GM12878 (cell line): ENCODE data around the gene PTK6. TPM values are rescaled to one million over a fixed set of nuclear protein-coding genes. Genes with fewer than 3 reads are reported as not detected.

Experiments used
- ATAC-seq: fragments of 200-7000 bp; cut with Tn5 transposase; 3 replicates; pipeline ENCODE4 v1.9.1; 2020; ENCODE audit warnings: mild to moderate bottlenecking, moderate library complexity
- BruUV-seq: library from RNA; stranded (reverse); fragments of 400-500 nt; replicated peaks from 2 replicates; lab custom pipeline; 2021; lab: Mats Ljungman, UMichigan
- CTCF ChIA-PET: fragments of 300-600 bp; sonication (Branson Sonifier 250); formaldehyde crosslinking; extraction: SDS; loops from one replicate; lab custom pipeline; 2021; ENCODE audit warnings: inconsistent platforms; lab: Yijun Ruan, JAX
- POLR2A ChIA-PET: fragments of 350-600 bp; formaldehyde crosslinking; extraction: SDS; loops from one replicate; lab custom pipeline; 2021; ENCODE audit warnings: inconsistent platforms; lab: Charles Lee
- RAD21 ChIA-PET: fragments of 300-600 bp; sonication (Branson Sonifier 250); formaldehyde crosslinking; loops from one replicate; lab custom pipeline; 2023; ENCODE audit warnings: antibody characterized with exemption; ENCODE audit not compliant: unreplicated experiment; lab: Charles Lee
- SMC1A ChIA-PET: fragments of 300-600 bp; sonication (Branson Sonifier 250); formaldehyde crosslinking; loops from one replicate; lab custom pipeline; 2023; ENCODE audit not compliant: unreplicated experiment, uncharacterized antibody; lab: Charles Lee
- DNase-seq: peaks from one replicate; pipeline ENCODE4 v3.0.0-alpha.2; 2011; ENCODE audit warnings: low read depth, low spot score
- FAIRE-seq: peaks from 3 replicates; lab custom pipeline; 2011; peaks lifted over from hg19 to GRCh38; lab: Jason Lieb, UNC
- H2AFZ ChIP-seq: 2 replicates; pipeline ENCODE4 v1.6.0; 2011; ENCODE audit warnings: low read depth, low read length, control low read depth; ENCODE audit not compliant: control insufficient read depth
- H3K27ac ChIP-seq: 2 replicates; pipeline ENCODE4 v1.5.1; 2011; ENCODE audit warnings: control low read depth; ENCODE audit not compliant: control insufficient read depth, insufficient read depth
- H3K27me3 ChIP-seq, 2 experiments: replicated peaks in 1 of 2; 2 replicates each; pipeline versions ENCODE4 v1.6.0 to v1.6.1; 2011; ENCODE audit warnings: low read length in 1 of 2; ENCODE audit not compliant: control insufficient read depth in 2 of 2, insufficient read depth in 2 of 2
- H3K36me3 ChIP-seq, 2 experiments: 2 replicates each; pipeline ENCODE4 v1.5.1; 2011; ENCODE audit warnings: low read length in 1 of 2; ENCODE audit not compliant: control insufficient read depth in 2 of 2, insufficient read depth in 2 of 2
- H3K4me1 ChIP-seq: 2 replicates; pipeline ENCODE4 v1.6.1; 2011; ENCODE audit warnings: mild to moderate bottlenecking, low read length, moderate library complexity, mixed read lengths; ENCODE audit not compliant: control insufficient read depth, insufficient read depth
- H3K4me2 ChIP-seq: 2 replicates; pipeline ENCODE4 v1.6.0; 2011; ENCODE audit warnings: control low read depth; ENCODE audit not compliant: control insufficient read depth, insufficient read depth
- H3K4me3 ChIP-seq: fragments of 200-600 bp; sonication (generic); 2 replicates; pipeline ENCODE4 v1.5.1; 2016
- H3K79me2 ChIP-seq: 2 replicates; pipeline ENCODE4 v1.6.0; 2011; ENCODE audit warnings: low read length; ENCODE audit not compliant: control insufficient read depth, insufficient read depth
- H3K9ac ChIP-seq: 2 replicates; pipeline ENCODE4 v1.8.0; 2011; ENCODE audit warnings: low read length, control low read depth, mixed read lengths; ENCODE audit not compliant: control insufficient read depth, insufficient read depth
- H3K9me3 ChIP-seq: replicated peaks from 3 replicates; pipeline ENCODE4 v1.5.1; 2011; ENCODE audit warnings: mild to moderate bottlenecking, low read length; ENCODE audit not compliant: control insufficient read depth, insufficient read depth
- H4K20me1 ChIP-seq: 2 replicates; pipeline ENCODE4 v1.6.0; 2011; ENCODE audit not compliant: control insufficient read depth, insufficient read depth
- FOXM1 ChIP-seq: IDR thresholded peaks from 2 replicates; pipeline ENCODE4 v1.6.1; 2012; ENCODE audit warnings: low read depth, mild to moderate bottlenecking, inconsistent platforms, low read length, moderate library complexity
- HDAC6 ChIP-seq: fragments of 200-600 bp; sonication (generic); IDR thresholded peaks from one replicate; pipeline ENCODE4 v1.8.0; 2017; ENCODE audit warnings: antibody characterized with exemption; ENCODE audit not compliant: unreplicated experiment
- IKZF1 ChIP-seq: fragments of 450-650 bp; conservative IDR thresholded peaks from 2 replicates; pipeline ENCODE4 v1.6.1; 2017; ENCODE audit warnings: antibody characterized with exemption, mild to moderate bottlenecking
- MTA2 ChIP-seq: fragments of 450-650 bp; IDR thresholded peaks from 2 replicates; pipeline ENCODE4 v1.6.1; 2016; ENCODE audit warnings: low read depth, mild to moderate bottlenecking, moderate library complexity
- NR2F1 ChIP-seq: fragments of 450-650 bp; conservative IDR thresholded peaks from 2 replicates; pipeline ENCODE4 v1.6.1; 2017; ENCODE audit warnings: mild to moderate bottlenecking
- ZNF207 ChIP-seq: fragments of 450-650 bp; IDR thresholded peaks from 2 replicates; pipeline ENCODE4 v1.6.1; 2014; ENCODE audit warnings: antibody characterized with exemption, mild to moderate bottlenecking, borderline replicate concordance
- WGBS: methylation state at CpG from one replicate; pipeline ENCODE4 v1.1.6; 2016; ENCODE audit warnings: low lambda C conversion rate; ENCODE audit not compliant: insufficient replicate concordance, insufficient coverage; ENCODE audit errors: missing lambda C conversion rate; 5-methylcytosine and 5-hydroxymethylcytosine counted together
- in situ Hi-C: fragments of 300-500 bp; cut with MboI; formaldehyde crosslinking; loops from 9 replicates; pipeline ENCODE4 v1.14.3; 2018; ENCODE audit warnings: mixed read lengths
- intact Hi-C: fragments of 100-400 bp; cut with micrococcal nuclease; formaldehyde crosslinking; loops from one replicate; pipeline ENCODE4 v1.14.2; 2022; ENCODE audit not compliant: unreplicated experiment
- polyA plus RNA-seq, 11 experiments: library from polyadenylated mRNA; depleted of rRNA in 4 of 11; unstranded in 6 of 11; stranded (reverse) in 5 of 11; fragments of >200 nt; fragmentation: Nextera tagmentation in 4 of 11; fragmentation: Illumina TruSeq in 1 of 11; extraction: Ambion mirVana in 4 of 11; extraction: Trizol in 1 of 11; gene quantifications; 1 replicate in 1 of 11; 2 replicates in 10 of 11; pipeline versions ENCODE4 v1.2.1 to v1.2.3, GENCODE V29; 2011 to 2016; ENCODE audit warnings: inconsistent platforms in 2 of 11, missing spikeins in 2 of 11, low read depth in 1 of 11
- total RNA-seq, 4 experiments: library from RNA; depleted of rRNA in 3 of 4; stranded (reverse); fragments of >200 nt in 3 of 4; fragmentation: Illumina TruSeq in 1 of 4; extraction: Trizol in 1 of 4; gene quantifications; 2 replicates each; pipeline versions ENCODE4 v1.2.1 to v1.2.3, GENCODE V29; 2013 to 2021
- TF ChIP-seq, protein P1 (sequence below): fragments of 150-350 bp; IDR thresholded peaks from 2 replicates; pipeline ENCODE4 v1.6.1; 2016; ENCODE audit warnings: low read depth, low read length
- TF ChIP-seq, protein P2 (sequence below): IDR thresholded peaks from 2 replicates; pipeline ENCODE4 v1.6.1; 2011; ENCODE audit warnings: low read depth, low read length, improper control_type of control experiment, borderline replicate concordance

PTK6 gene
- total and polyA plus RNA-seq, 10 of the 15 experiments (the other 5 are each of a cell fraction or from before 2014, with no cell fraction given): 0.02 to 0.21 (median 0.09) TPM; not detected in 3

DNA sequence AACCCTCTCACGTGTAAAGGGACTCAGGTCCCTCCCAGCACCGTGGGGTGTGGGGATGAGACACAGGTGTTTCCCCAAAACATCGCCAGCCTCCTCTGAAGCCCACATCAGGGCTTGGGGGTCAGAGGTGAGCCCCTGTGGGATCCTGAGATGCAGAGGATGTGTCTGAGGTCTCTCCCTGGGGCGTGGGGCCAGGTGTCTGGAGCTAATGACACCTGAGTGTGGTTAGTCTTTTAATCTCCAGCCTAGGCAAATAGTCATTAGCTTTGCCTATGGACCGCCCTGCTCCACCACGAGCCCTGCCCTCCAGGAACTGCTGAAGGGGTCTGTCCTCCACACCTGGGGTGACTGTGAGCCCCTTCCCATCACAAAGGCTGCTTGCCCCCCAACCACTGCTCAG is 8.6 kb upstream of the PTK6 start:
- ChIA-PET SMC1A (no interaction called here), RAD21 (no interaction called here), POLR2A (no interaction called here), CTCF (no interaction called here)
- Histone ChIP-seq H3K27ac (no peak overlapping the region), H3K4me2 (no peak overlapping the region), H3K9ac (no peak overlapping the region), H4K20me1 (no peaks in the 10 kb centered on the region), H3K4me3 (no peak overlapping the region), H3K36me3 (no peaks in the 10 kb centered on the region), H2AFZ (no peak overlapping the region), H3K4me1 (peaks cover 12% of the 10 kb centered on the region; the same call in 1 of the 2 replicates), H3K9me3 (no peaks in the 10 kb centered on the region), H3K27me3 (no peaks in the 10 kb centered on the region; a peak in 1 of 4 replicates), H3K79me2 (no peaks in the 10 kb centered on the region)
- BruUV-seq: no TSS peak
- intact Hi-C loops: no loop called here
- WGBS: 24% methylated on average over 6 of the region's 6 CpGs
- in situ Hi-C loops: no loop called here
- TF ChIP-seq HDAC6: no peak
- TF ChIP-seq, protein P1, sequence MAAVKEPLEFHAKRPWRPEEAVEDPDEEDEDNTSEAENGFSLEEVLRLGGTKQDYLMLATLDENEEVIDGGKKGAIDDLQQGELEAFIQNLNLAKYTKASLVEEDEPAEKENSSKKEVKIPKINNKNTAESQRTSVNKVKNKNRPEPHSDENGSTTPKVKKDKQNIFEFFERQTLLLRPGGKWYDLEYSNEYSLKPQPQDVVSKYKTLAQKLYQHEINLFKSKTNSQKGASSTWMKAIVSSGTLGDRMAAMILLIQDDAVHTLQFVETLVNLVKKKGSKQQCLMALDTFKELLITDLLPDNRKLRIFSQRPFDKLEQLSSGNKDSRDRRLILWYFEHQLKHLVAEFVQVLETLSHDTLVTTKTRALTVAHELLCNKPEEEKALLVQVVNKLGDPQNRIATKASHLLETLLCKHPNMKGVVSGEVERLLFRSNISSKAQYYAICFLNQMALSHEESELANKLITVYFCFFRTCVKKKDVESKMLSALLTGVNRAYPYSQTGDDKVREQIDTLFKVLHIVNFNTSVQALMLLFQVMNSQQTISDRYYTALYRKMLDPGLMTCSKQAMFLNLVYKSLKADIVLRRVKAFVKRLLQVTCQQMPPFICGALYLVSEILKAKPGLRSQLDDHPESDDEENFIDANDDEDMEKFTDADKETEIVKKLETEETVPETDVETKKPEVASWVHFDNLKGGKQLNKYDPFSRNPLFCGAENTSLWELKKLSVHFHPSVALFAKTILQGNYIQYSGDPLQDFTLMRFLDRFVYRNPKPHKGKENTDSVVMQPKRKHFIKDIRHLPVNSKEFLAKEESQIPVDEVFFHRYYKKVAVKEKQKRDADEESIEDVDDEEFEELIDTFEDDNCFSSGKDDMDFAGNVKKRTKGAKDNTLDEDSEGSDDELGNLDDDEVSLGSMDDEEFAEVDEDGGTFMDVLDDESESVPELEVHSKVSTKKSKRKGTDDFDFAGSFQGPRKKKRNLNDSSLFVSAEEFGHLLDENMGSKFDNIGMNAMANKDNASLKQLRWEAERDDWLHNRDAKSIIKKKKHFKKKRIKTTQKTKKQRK: no peak
- TF ChIP-seq MTA2: no peak
- TF ChIP-seq ZNF207: no peak
- 0 out of 2 replicates have a peak, but pooled peaks have one; percentile 4 for TF ChIP-seq IKZF1
- no peak for TF ChIP-seq FOXM1
- TF ChIP-seq, protein P2, sequence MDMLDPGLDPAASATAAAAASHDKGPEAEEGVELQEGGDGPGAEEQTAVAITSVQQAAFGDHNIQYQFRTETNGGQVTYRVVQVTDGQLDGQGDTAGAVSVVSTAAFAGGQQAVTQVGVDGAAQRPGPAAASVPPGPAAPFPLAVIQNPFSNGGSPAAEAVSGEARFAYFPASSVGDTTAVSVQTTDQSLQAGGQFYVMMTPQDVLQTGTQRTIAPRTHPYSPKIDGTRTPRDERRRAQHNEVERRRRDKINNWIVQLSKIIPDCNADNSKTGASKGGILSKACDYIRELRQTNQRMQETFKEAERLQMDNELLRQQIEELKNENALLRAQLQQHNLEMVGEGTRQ: no peak
- TF ChIP-seq NR2F1: peak; percentile 86
- DNase-seq (no peak), ATAC-seq (no peak), FAIRE-seq (no peak)
